ENCODE measurements around the gene UNK.

Gene UNK

GRCh38 chr17:75832652-75833400 lies 48.2 kb downstream of the UNK start:
- no peak for DNase-seq (ENCODE audit: low read depth in 2 of 2)

GRCh38 chr17:75834279-75834920 lies 49.8 kb downstream of the UNK start:
- DNase-seq (ENCODE audit: low read depth in 2 of 2) = no peak

- DNase-seq (ENCODE audit: low read depth in 2 of 2) = no peak
Observed at GRCh38 chr17:75834928-75835653, 50.5 kb downstream of the UNK start.

GRCh38 chr17:75835654-75835987 lies 51.0 kb downstream of the UNK start:
- no peak for DNase-seq (ENCODE audit: low read depth in 2 of 2)

GRCh38 chr17:75836605-75837004 lies 52.0 kb downstream of the UNK start:
- DNase-seq (ENCODE audit: low read depth in 2 of 2) = no peak

- DNase-seq (ENCODE audit: low read depth in 2 of 2) = no peak
Observed at GRCh38 chr17:75837899-75838298, 53.3 kb downstream of the UNK start.

- DNase-seq (ENCODE audit: low read depth in 2 of 2) = no peak
Observed at GRCh38 chr17:75838410-75838809, 53.8 kb downstream of the UNK start.

GRCh38 chr17:75839942-75840798 lies 55.6 kb downstream of the UNK start:
- DNase-seq (ENCODE audit: low read depth in 2 of 2) = no peak

- DNase-seq (ENCODE audit: low read depth in 2 of 2) = no peak
Observed at GRCh38 chr17:75840799-75841164, 56.2 kb downstream of the UNK start.

GRCh38 chr17:75842411-75842810 lies 57.8 kb downstream of the UNK start:
- no peak for DNase-seq (ENCODE audit: low read depth in 2 of 2)

- no peak for DNase-seq (ENCODE audit: low read depth in 2 of 2)
Observed at GRCh38 chr17:75842963-75843576, 58.5 kb downstream of the UNK start.

GRCh38 chr17:75843577-75844529 lies 59.2 kb downstream of the UNK start, which contains the start of gene UNC13D:
TSS of gene UNC13D (minus strand) at chr17:75844404. CDS start at chr17:75844337, 67 bp downstream.
- no peak for DNase-seq (ENCODE audit: low read depth in 2 of 2)

GRCh38 chr17:75844530-75845057 lies 60.0 kb downstream of the UNK start:
- no peak for DNase-seq (ENCODE audit: low read depth in 2 of 2)

- DNase-seq (ENCODE audit: low read depth in 2 of 2) = no peak
Observed at GRCh38 chr17:75845058-75845711, 60.6 kb downstream of the UNK start.

- DNase-seq (ENCODE audit: low read depth in 2 of 2) = no peak
Observed at GRCh38 chr17:75845933-75846691, 61.5 kb downstream of the UNK start.

- no peak for DNase-seq (ENCODE audit: low read depth in 2 of 2)
Observed at GRCh38 chr17:75846692-75847613, 62.3 kb downstream of the UNK start.

- DNase-seq (ENCODE audit: low read depth in 2 of 2) = no peak
Observed at GRCh38 chr17:75847614-75848522, 63.3 kb downstream of the UNK start.
